Motor neuron (in vitro differentiated cells): Measurements from ENCODE around the gene TKTL1. TPM values are rescaled to one million over a fixed set of nuclear protein-coding genes. Genes with fewer than 3 reads are reported as not detected.
A peak's percentile ranks its signal among the peaks of the same experiment; 100 is the strongest.
"Not testable (repeated sequence)": the region's sequence is repeated elsewhere in the genome, so short reads cannot be mapped to it uniquely, and the experiment has no call there.

Source experiments
- ATAC-seq, 8 experiments: fragments of 200-7000 bp; cut with Tn5 transposase; replicated peaks in 6 of 8; 2 replicates each; pipeline ENCODE4 v1.8.0; 2021; ENCODE audit warnings: mild to moderate bottlenecking in 8 of 8, moderate library complexity in 8 of 8
- H3K27ac ChIP-seq, 2 donors: fragments of 250-450 bp; sonication (Bioruptor Pico); 2 replicates each; pipeline ENCODE4 v1.9.0; 2021; ENCODE audit warnings: antibody characterized with exemption in 2 of 2, mild to moderate bottlenecking in 2 of 2, moderate library complexity in 1 of 2
- H3K4me1 ChIP-seq, 2 donors: fragments of 250-450 bp; sonication (Bioruptor Pico); replicated peaks in 1 of 2; 2 replicates each; pipeline ENCODE4 v1.6.1; 2021; ENCODE audit warnings: antibody characterized with exemption in 2 of 2, mild to moderate bottlenecking in 2 of 2, moderate library complexity in 1 of 2
- H3K4me3 ChIP-seq, 5 donors: fragments of 250-450 bp; sonication (Bioruptor Pico); 2 replicates each; pipeline ENCODE4 v1.9.0; 2021; ENCODE audit warnings: antibody characterized with exemption in 5 of 5, mild to moderate bottlenecking in 5 of 5, moderate library complexity in 4 of 5
- WGBS, 10 experiments: fragments of 450-650 bp; shearing (Covaris generic); methylation state at CpG; one replicate each; pipeline ENCODE4 v1.0.0; 2022; 5-methylcytosine and 5-hydroxymethylcytosine counted together
- in situ Hi-C, 9 experiments: fragments of 400-800 bp; cut with MboI; loops; one replicate each; pipeline ENCODE4 v1.15.0; 2021; ENCODE audit warnings: low sequenced_read_pairs in 9 of 9, low pct_unique_long_range_greater_than_20kb in 2 of 9; ENCODE audit not compliant: unreplicated experiment in 9 of 9
- total RNA-seq, 8 experiments: library from RNA; unstranded; fragments of 300-600 nt; gene quantifications; 2 replicates each; pipeline versions ENCODE4 v1.2.3 to v1.2.4, GENCODE V29; 2022

Gene TKTL1, protein sequence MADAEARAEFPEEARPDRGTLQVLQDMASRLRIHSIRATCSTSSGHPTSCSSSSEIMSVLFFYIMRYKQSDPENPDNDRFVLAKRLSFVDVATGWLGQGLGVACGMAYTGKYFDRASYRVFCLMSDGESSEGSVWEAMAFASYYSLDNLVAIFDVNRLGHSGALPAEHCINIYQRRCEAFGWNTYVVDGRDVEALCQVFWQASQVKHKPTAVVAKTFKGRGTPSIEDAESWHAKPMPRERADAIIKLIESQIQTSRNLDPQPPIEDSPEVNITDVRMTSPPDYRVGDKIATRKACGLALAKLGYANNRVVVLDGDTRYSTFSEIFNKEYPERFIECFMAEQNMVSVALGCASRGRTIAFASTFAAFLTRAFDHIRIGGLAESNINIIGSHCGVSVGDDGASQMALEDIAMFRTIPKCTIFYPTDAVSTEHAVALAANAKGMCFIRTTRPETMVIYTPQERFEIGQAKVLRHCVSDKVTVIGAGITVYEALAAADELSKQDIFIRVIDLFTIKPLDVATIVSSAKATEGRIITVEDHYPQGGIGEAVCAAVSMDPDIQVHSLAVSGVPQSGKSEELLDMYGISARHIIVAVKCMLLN
- total RNA-seq = 10 to 100 TPM in 1 of 8 experiments, 1 to 10 TPM in 4, not detected in 3; 1.2 to 13.5 (median 7.5) TPM

DNA sequence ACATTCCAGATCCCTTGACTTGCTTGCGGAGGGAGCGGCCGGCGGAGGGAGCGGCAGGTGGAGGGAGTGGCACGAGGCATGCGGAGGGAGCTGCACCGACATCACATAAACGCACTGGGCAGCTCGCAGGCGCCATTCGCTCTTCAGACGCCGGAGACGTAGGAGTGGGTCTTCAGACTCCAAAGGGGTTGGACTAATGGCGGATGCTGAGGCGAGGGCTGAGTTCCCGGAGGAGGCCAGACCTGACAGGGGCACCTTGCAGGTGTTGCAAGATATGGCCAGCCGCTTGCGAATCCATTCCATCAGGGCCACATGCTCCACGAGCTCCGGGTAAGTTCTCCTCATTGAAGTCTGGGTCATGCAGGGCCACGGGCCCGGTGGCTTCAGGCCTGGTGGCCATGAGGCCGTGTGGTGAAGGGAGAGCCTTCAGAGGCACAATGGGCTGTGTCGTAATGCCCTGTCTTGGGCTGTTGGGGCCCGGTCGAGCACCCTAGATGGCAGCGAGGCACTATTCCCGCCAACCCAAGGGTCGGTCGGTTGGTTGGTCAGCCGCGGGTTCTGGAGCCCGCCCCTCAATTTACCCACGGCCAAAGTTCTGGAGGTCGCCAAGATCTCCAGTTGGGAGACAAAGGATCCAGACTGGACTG lies at the start of gene TKTL1:
Gene TKTL1, plus strand, starts transcription at position 132 of the 647 bp plus-strand sequence. Its CDS starts 65 bp downstream, at position 197.
- no peak for ATAC-seq
- no peak within 1 kb of the TSS for H3K27ac ChIP-seq
- in situ Hi-C loops = no loop called here
- H3K4me3 ChIP-seq = no peak within 1 kb of the TSS
- no peaks in the 10 kb centered on the region for H3K4me1 ChIP-seq
- 30 to 100% (median 86%) methylated on average over 2 to 13 of the region's 37 CpGs; no CpG with 5 or more reads in 6 of the 10 experiments for WGBS, 10 experiments

DNA sequence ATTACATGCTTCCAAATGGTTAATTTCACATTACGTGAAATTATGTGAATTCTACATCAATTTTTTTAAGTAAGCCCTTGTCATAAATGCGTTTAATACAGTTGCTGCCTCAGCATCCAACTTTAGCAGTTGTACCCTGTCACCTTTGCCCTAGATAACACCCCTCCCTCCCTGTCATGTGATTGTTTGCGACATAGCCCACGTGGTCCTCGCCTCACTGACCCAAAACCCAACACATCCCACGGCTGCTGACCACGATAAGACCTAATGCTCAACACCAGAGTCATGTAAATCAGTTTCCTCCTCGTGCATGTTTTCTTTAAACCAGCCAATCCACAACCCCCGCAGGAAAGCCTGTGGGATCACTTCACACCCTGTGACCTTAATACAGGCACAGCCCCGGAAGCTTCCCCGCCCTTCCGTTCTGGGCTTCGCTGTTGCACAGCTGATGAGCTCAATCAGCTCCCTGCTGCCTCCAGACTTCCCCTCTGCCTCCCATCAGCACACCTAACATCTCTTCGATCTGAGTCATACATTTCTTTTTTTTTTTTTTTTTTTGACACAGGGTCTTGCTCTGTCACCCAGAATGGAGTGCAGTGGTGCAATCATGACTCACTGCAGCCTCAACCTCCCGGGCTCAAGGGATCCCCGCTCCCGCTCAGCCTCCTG lies 48.1 kb upstream of the TKTL1 start:
- no CpG with 5 or more reads among the region's 17 CpGs for WGBS, 10 experiments
- H3K4me3 ChIP-seq, H3K4me1 ChIP-seq, H3K27ac ChIP-seq, in situ Hi-C loops: not testable (repeated sequence)
- ATAC-seq = peak in 7 of 8 experiments; percentile 89 to 99 (median 99)

DNA sequence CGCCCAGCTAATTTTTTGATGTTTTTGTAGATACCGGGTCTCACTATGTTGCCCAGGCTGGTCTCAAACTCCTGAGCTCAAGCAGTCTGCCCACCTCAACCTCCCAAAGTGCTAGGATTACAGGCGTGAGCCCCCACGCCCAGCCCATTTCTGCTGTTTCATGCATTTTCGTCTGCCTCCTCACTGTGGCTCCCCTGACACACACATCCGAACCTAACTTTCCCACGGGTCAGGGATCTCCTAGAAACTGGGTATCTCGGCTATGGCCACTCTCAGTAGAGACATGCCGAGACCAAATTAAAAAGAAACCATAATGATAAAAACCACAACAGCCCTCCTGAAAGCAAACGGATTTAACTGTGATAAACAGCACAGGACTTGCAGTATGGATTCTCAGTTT lies 47.5 kb upstream of the TKTL1 start:
- not testable (repeated sequence) for ATAC-seq
- WGBS, 10 experiments = no CpG with 5 or more reads among the region's 10 CpGs

DNA sequence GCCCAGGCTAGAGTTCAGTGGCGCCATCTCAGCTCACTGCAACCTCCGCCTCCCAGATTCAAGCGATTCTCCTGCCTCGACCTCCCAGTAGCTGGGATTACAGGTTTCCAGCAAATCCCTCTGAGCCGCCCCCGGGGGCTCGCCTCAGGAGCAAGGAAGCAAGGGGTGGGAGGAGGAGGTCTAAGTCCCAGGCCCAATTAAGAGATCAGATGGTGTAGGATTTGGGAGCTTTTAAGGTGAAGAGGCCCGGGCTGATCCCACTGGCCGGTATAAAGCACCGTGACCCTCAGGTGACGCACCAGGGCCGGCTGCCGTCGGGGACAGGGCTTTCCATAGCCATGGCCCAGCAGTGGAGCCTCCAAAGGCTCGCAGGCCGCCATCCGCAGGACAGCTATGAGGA lies 38.3 kb upstream of the TKTL1 start, which contains the start of gene OPN1MW3:
Gene OPN1MW3, plus strand, starts transcription at position 301 of the 400 bp plus-strand sequence. Its CDS starts 38 bp downstream, at position 339.
- in situ Hi-C loops, H3K27ac ChIP-seq, ATAC-seq, H3K4me1 ChIP-seq, H3K4me3 ChIP-seq: not testable (repeated sequence)
- WGBS, 10 experiments = no CpG with 5 or more reads among the region's 17 CpGs

More for the DNA sequence above, 47.5 kb upstream of the TKTL1 start:
- H3K27ac ChIP-seq, H3K4me1 ChIP-seq, in situ Hi-C loops, H3K4me3 ChIP-seq: not testable (repeated sequence)

DNA sequence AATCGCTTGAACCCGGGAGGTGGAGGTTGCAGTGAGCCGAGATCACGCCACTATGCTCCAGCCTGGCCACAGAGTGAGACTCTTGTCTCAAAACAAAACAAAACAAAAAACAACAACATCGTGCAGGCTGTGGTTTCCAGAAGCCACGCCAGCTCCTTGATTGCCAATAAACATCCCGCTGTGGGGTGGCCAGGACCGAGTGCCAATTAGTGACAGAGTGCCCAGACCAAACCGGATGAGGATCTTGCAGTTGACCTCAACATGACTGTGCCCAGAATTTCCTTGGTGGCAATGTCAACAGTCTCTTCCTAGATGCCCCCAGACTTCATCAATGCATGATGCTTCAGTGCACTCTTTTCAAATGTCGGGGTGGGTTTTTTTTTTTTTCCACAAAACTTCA lies 36.9 kb upstream of the TKTL1 start:
- H3K4me1 ChIP-seq, ATAC-seq, H3K27ac ChIP-seq, H3K4me3 ChIP-seq, in situ Hi-C loops: not testable (repeated sequence)
- WGBS, 10 experiments = no CpG with 5 or more reads among the region's 10 CpGs

DNA sequence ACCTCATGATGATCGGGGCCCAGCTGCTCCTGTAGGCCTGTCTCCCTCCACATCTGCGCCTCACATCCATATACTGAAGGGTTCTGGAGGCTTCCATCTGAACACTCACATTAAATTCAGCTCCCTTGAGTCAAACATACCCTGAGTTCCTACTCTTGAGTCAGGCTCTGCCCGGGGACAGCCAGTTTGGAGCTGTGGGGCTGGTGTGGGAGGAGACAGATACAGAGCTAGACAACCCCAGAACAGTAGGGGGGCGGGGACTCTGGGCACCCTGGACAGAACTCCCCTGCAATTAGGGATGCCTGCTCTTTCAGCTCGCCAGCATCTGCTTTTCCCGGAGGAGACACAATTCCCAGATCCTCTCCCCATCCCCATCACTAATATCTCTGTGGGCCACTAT lies 32.5 kb upstream of the TKTL1 start:
- H3K4me3 ChIP-seq, H3K4me1 ChIP-seq, in situ Hi-C loops, H3K27ac ChIP-seq: not testable (repeated sequence)
- WGBS, 10 experiments = no CpG with 5 or more reads among the region's 6 CpGs
- ATAC-seq = peak in 2 of 8 experiments; percentile 52 to 59

DNA sequence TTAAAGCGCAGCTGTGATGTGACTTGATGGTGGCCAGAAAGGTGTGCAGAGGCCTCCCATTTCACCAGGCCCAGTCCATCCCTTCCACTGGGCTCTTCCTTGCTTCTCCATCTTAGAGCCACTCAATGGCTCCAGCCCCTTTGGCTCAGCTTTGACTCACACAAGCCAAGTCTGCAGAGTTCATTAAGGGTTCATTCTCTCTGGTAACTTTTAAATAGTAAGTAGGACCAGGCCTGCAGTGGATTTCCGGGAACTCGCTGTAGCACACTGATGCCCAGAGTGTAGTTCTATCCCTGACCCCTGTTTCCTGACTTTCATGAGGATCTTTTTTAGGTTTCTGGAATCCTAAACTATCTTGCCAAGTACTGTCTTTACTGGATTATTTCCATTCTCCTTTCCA lies 26.4 kb upstream of the TKTL1 start:
- WGBS, 10 experiments = no CpG with 5 or more reads among the region's 3 CpGs
- H3K4me3 ChIP-seq, in situ Hi-C loops, H3K27ac ChIP-seq, ATAC-seq, H3K4me1 ChIP-seq: not testable (repeated sequence)

DNA sequence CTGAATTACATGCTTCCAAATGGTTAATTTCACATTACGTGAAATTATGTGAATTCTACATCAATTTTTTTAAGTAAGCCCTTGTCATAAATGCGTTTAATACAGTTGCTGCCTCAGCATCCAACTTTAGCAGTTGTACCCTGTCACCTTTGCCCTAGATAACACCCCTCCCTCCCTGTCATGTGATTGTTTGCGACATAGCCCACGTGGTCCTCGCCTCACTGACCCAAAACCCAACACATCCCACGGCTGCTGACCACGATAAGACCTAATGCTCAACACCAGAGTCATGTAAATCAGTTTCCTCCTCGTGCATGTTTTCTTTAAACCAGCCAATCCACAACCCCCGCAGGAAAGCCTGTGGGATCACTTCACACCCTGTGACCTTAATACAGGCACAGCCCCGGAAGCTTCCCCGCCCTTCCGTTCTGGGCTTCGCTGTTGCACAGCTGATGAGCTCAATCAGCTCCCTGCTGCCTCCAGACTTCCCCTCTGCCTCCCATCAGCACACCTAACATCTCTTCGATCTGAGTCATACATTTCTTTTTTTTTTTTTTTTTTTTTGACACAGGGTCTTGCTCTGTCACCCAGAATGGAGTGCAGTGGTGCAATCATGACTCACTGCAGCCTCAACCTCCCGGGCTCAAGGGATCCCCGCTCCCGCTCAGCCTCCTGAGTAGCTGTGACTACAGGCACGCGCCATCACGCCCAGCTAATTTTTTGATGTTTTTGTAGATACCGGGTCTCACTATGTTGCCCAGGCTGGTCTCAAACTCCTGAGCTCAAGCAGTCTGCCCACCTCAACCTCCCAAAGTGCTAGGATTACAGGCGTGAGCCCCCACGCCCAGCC lies 10.9 kb upstream of the TKTL1 start:
- H3K4me3 ChIP-seq, H3K27ac ChIP-seq, H3K4me1 ChIP-seq, in situ Hi-C loops: not testable (repeated sequence)
- ATAC-seq = peak in 7 of 8 experiments; percentile 90 to 99 (median 99)
- WGBS, 10 experiments = no CpG with 5 or more reads among the region's 23 CpGs

DNA sequence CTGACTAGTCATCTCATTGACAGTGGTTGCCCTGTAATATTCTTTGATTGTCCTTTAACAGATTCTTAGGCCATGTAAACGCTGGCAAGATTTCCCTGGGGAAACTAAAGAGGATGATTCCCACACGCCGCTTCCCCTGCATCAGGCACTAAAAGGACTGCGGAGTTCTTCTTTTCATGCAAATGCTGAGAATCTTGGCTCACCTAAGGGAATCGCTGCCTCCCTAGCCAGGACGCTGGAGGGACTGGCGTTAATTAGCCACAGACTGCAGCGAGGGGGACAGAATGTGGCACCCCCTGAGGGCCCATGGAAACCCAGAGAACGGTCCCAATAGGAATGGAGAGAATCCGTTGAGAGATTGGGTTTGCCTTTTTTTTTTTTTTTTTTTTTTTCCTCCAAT lies 9.2 kb upstream of the TKTL1 start:
- in situ Hi-C loops, H3K27ac ChIP-seq, H3K4me1 ChIP-seq, ATAC-seq, H3K4me3 ChIP-seq: not testable (repeated sequence)
- no CpG with 5 or more reads among the region's 10 CpGs for WGBS, 10 experiments

DNA sequence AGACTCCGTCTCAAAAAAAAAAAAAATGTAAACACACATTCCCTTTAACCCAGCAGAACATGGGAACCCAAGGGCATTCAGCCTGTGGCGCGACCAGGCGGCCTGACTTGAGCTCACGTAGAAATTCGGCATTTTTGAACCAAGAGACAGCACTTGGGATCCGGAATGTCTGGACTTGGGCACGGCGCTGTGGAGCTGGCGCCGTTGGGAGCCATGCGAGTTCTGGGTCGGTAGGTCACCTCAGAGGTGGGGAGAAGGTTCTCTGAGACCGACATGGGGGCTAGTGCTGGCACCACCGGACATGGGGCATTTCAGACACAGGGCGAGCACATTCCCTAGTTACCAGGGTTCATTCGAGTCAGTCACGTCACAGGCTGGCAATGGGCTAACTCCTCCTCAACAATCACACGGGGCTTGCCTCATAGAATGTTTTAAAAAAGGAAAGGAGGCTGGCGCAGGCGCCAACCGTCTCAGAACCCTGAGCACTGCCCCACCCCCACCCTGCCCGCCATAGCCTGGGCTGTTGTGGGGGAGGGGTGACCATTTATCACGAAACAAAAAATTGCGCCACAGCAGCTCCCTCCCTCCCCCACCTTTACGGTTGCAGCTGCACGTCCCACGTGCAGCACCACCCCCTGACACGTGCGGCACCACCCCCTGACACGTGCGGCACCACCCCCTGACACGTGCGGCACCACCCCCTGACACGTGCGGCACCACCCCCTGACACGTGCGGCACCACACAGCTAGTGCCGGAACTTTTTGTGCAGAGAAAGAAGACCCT lies 612 bp upstream of the TKTL1 start, which contains the start of gene TEX28:
Gene TEX28, minus strand, starts transcription at position 334 of the 784 bp plus-strand sequence. CDS start 3,007 bp downstream, outside the sequence.
- Histone ChIP-seq H3K27ac (no peak within 1 kb of the TSS), H3K4me3 (no peak within 1 kb of the TSS), H3K4me1 (no peaks in the 10 kb centered on the region)
- ATAC-seq = peak in 2 of 8 experiments; percentile 21 to 24
- 70 to 79% methylated on average over 2 to 14 of the region's 39 CpGs; no CpG with 5 or more reads in 8 of the 10 experiments for WGBS, 10 experiments
- in situ Hi-C loops = no loop called here

DNA sequence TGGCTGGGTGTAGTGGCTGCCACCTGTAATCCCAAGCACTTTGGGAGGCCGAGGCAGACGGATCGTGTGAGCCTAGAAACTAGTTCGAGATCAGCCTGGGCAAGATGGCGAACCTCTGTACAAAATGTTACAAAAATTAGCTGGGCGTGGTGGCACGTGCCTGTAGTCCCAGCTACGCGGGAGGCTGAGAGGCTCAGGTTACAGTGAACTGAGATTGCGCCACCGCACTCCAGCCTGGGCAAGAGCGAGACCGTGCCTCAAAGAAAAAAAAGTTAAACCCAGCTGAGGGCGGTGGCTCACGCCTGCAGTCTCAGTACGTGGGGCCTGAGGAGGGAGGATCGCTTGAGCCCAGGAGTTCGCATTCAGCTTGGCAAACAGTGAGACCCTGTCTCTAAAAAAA lies 1.1 kb downstream of the TKTL1 start:
- no peak overlapping the region for H3K4me3 ChIP-seq
- no peak for ATAC-seq
- in situ Hi-C loops = no loop called here
- H3K4me1 ChIP-seq = no peaks in the 10 kb centered on the region
- no peak overlapping the region for H3K27ac ChIP-seq
- 67 to 100% (median 77%) methylated on average over 1 to 11 of the region's 18 CpGs; no CpG with 5 or more reads in 5 of the 10 experiments for WGBS, 10 experiments
